IPS DF 19.7 (cell line): ENCODE measurements around the gene LENEP.

Source experiments
- DNase-seq: peaks from one replicate; pipeline ENCODE4 v3.0.0-alpha.2; 2013; ENCODE audit warnings: low read depth, low spot score

LENEP gene

GRCh38 chr1:155026154-155026553 lies 32.8 kb downstream of the LENEP start:
- no peak for DNase-seq

DNA sequence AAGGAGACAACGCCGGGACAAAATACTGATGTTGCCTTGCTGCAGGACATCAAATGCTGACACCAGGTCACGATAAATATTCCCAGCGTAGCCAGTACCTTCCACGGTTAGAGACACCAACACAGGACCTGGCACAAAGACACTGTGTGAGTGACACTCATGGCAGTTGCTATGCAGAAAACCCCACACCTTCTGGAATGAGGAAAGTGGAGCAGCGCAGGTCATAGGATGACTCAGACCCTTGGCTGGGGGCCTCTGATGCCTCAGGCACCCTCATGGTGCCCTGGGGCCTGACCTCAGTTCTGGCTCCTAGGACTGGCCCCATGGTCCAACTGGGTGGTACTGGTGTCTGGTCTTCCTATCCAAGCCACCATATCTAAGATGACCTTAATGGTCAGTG lies 33.2 kb downstream of the LENEP start:
- DNase-seq, result no peak

- no peak for DNase-seq
Observed at GRCh38 chr1:155029513-155030242, 36.3 kb downstream of the LENEP start.

DNA sequence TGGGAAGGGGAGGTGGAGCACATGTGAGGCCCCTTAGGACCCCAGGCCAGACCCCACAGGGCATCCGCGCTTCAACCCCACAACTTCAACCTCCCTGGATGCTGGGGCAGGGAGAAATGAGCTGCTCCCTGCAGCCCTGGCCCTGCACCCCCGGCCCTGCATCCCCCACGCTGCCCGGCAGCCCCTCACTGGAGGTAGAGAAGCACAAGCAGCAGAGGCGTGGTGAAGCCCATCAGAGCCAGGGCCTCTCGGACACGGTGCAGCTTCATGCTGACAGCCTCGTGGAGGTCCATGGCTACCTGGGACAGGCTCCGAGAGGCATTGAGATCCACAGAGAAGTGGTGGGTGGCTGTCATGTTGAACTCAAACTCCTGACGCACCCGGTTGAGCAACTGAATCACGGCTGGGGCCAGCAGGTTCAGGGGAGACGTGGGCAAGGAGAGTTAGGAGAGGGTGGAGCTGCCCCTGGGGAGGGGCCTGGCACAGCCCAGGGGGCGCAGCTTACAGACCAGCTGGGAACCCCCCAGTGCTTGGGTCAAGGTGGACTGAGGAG lies 36.9 kb downstream of the LENEP start:
- no peak for DNase-seq

DNA sequence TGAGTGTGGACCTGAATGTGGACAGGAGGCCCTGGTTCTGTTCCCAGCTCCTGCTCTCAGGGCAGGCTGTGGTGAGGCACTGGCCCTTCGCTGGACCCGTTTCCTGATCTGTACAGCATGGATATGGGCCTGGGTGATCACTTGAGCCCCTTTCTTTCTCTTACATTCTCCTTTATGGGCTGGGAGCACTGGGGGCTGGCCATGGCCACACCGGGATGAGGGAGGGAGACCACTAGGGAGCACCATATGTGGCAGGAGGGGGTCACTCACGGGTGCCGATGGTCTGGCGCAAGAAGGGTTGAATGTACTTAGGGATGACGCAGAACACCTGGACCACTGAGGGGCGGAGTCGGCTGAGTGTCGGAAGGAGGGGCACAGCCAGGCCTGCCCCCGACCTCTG lies 37.5 kb downstream of the LENEP start:
- no peak for DNase-seq

GRCh38 chr1:155032886-155033285 lies 39.5 kb downstream of the LENEP start:
- no peak for DNase-seq

- DNase-seq, result no peak
Observed at GRCh38 chr1:155033524-155033923, 40.1 kb downstream of the LENEP start, which contains the start of the genes DCST1 and DCST2. TSS of gene DCST1 (plus strand) at chr1:155033824. CDS start at chr1:155034037, 213 bp downstream. TSS of gene DCST2 (minus strand) at chr1:155033781. CDS start at chr1:155033701, 80 bp downstream.

DNA sequence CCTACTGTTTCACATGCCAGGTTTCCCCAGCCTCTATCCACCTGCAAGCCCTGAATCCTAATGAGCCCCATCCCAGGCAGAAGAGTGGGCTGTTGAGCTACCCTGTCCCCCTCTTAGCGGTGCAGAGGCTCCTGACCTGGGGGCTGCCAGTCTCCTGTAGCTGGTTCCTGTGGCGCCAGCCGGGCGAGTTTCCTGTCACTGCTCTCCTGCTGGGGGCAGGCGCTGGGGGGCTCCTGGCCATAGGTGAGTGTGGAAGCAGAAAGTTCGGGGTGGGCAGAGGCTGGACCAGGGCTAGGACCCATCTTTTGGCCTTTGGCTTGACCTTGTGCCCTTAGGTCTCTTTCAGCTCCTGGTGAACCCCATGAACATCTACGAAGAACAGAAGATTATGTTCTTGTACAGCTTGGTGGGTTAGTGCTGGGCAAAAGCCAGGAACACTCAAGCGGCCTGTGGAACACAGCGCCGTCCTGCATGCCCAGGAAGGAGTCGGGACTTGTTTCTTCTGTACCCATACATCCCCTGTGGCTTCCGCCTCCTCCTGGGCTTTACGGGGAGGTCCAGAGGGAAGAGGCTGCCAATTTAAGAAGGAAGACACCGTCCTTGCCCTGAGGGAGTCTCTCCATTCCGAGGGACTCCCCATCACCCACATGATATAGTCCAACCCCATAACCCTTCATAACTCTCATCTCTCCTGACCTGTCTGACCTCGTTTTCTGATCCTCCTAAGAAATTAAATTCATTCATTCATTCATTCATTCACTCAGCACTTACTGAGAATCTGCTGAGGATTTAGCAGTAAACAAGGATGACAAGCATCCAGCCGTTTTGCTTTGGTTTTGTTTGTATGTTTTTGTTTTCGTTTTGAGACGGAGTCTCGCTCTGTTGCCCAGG lies 41.2 kb downstream of the LENEP start:
- DNase-seq, result no peak

DNA sequence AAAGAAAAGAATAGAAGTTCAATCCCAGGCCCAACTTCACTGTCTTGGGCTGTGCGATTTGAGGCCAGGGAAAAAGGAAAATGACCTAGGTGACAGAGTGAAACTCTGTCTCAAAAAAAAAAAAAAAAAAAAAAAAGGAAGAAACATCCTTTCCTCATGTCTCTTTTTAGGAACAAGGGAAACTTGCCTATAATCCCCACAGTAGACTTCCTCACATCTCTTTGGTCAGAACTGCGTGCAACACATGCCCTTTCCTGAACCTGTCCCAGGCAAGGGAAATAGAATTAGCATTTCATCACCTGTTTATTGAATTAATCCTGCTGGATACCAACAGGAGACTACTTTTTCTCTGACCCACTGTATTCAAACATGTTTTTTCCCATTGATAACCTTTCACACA lies 42.5 kb downstream of the LENEP start:
- DNase-seq, result no peak

DNA sequence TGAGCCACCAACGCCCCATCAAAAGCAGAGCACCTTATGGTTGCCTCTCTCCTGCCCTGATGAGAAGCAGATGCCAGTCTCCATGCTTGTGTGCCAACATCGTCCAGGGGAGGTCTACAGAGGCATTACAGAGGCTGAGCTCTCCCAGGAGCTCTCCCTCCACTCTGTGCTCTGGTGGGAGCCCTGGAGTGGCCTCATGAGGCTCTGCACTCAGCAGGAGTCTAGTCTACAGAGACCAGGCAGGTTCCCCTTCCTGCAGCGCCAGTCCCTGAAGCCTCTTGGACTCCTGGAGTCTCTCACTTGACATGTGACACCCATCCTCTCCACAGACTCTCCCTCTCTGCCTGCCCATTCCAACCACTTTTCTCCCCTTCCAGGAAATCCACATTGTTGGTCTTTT lies 43.7 kb downstream of the LENEP start:
- DNase-seq, result no peak

GRCh38 chr1:155037851-155038441 lies 44.6 kb downstream of the LENEP start:
- DNase-seq, result no peak

GRCh38 chr1:155038602-155039307 lies 45.4 kb downstream of the LENEP start:
- DNase-seq, result no peak

DNA sequence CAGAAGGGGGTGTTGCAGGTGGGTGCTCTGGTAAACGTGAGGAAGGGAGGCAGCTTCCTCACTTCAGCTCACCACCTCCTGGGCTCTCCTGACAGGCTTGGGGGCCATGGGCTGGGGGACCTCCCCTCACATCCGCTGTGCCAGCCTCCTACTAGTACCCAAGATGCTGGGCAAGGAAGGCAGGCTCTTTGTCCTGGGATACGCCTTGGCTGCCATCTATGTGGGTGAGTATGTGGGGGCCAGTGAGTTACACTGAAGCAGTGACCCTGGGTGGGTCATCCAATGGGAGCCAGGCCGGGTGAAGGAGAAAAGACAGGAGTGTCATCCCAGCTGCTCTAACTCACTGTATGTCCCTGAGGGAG lies 45.9 kb downstream of the LENEP start:
- DNase-seq, result no peak

- no peak for DNase-seq
Observed at GRCh38 chr1:155040358-155041093, 47.1 kb downstream of the LENEP start.

- DNase-seq, result no peak
Observed at GRCh38 chr1:155042789-155043188, 49.4 kb downstream of the LENEP start.

DNA sequence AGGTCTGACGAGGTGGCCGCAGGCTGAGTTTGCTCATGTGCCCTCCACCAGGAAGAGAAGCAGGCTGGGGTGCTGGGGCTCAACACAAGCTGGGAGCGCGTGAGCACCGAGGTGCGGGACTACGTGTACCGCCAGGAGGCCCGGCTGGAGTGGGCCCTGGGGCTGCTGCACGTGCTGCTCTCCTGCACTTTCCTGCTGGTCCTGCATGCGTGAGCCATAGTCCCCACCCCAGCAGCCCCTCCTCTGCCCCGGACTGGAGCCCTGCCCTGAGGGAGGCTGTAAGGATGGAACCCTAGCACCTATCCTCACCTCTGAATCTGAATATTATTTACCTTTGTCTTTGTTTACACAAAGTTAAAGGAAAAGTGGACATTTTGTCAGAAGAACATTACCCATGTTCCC lies 49.9 kb downstream of the LENEP start:
- no peak for DNase-seq

- DNase-seq, result no peak
Observed at GRCh38 chr1:155043793-155044192, 50.4 kb downstream of the LENEP start.
